A673 (cell line): Measurements from ENCODE around the gene TRIM8. TPM values are rescaled to one million over a fixed set of nuclear protein-coding genes. Genes with fewer than 3 reads are reported as not detected.
A peak's percentile ranks its signal among the peaks of the same experiment; 100 is the strongest.

ENCODE experiments used
- BruUV-seq: library from RNA; stranded (reverse); fragments of 400-500 nt; replicated peaks from 2 replicates; lab custom pipeline; 2021; lab: Mats Ljungman, UMichigan
- CTCF ChIA-PET: fragments of 300-600 bp; sonication (Branson Sonifier 250); formaldehyde crosslinking; loops from one replicate; lab custom pipeline; 2022; ENCODE audit warnings: antibody characterized with exemption; lab: Charles Lee
- POLR2A ChIA-PET: fragments of 300-600 bp; sonication (Branson Sonifier 250); formaldehyde crosslinking; loops from one replicate; lab custom pipeline; 2022; ENCODE audit warnings: antibody characterized with exemption; ENCODE audit not compliant: low non-redundant PET; lab: Charles Lee
- DNase-seq: peaks from one replicate; pipeline ENCODE4 v3.0.0-alpha.2; 2015; ENCODE audit warnings: low spot score
- H3K27ac ChIP-seq: fragments of 200-600 bp; sonication (generic); 2 replicates; pipeline ENCODE4 v1.5.1; 2016; ENCODE audit warnings: mixed run types, low read depth, mild to moderate bottlenecking, mixed read lengths, antibody characterized with exemption, low read length; ENCODE audit not compliant: poor library complexity, severe bottlenecking
- H3K27me3 ChIP-seq: fragments of 200-600 bp; sonication (generic); replicated peaks from 2 replicates; pipeline ENCODE4 v1.6.1; 2017; ENCODE audit warnings: mixed run types, low read depth, mild to moderate bottlenecking, mixed read lengths, antibody characterized with exemption, low read length; ENCODE audit not compliant: insufficient read depth, poor library complexity
- H3K36me3 ChIP-seq: fragments of 200-600 bp; sonication (generic); 2 replicates; pipeline ENCODE4 v1.6.1; 2016; ENCODE audit warnings: mixed run types, mild to moderate bottlenecking, mixed read lengths, antibody characterized with exemption, low read length; ENCODE audit not compliant: insufficient read depth, poor library complexity, severe bottlenecking
- H3K4me1 ChIP-seq: fragments of 200-600 bp; sonication (generic); 2 replicates; pipeline ENCODE4 v1.6.1; 2017; ENCODE audit warnings: mixed run types, mild to moderate bottlenecking, mixed read lengths, antibody characterized with exemption, low read length; ENCODE audit not compliant: insufficient read depth, poor library complexity, severe bottlenecking
- H3K4me3 ChIP-seq: fragments of 200-600 bp; sonication (generic); 2 replicates; pipeline ENCODE4 v1.5.1; 2016; ENCODE audit warnings: low read depth, mixed run types, mild to moderate bottlenecking, mixed read lengths, low read length; ENCODE audit not compliant: poor library complexity, severe bottlenecking
- H3K9me3 ChIP-seq: fragments of 200-600 bp; sonication (generic); 2 replicates; pipeline ENCODE4 v1.6.1; 2016; ENCODE audit warnings: mixed run types, low read depth, mild to moderate bottlenecking, mixed read lengths, antibody characterized with exemption, low read length; ENCODE audit not compliant: poor library complexity, severe bottlenecking
- CTCF ChIP-seq: fragments of 300-800, 200-600 bp; sonication (generic); conservative IDR thresholded peaks from 2 replicates; pipeline ENCODE4 v1.5.1; 2017; ENCODE audit warnings: low read depth, mild to moderate bottlenecking, antibody characterized with exemption, low read length, moderate library complexity, mixed read lengths
- EZH2 ChIP-seq: fragments of 200-600 bp; sonication (generic); IDR thresholded peaks from 2 replicates; pipeline ENCODE4 v1.6.1; 2017; ENCODE audit warnings: borderline replicate concordance, low read depth, mild to moderate bottlenecking, mixed read lengths, antibody characterized with exemption, low read length; ENCODE audit not compliant: poor library complexity, severe bottlenecking
- intact Hi-C: fragments of 100-400 bp; cut with micrococcal nuclease; formaldehyde crosslinking; loops from one replicate; pipeline ENCODE4 v1.10.0; 2022; ENCODE audit not compliant: unreplicated experiment
- total RNA-seq: library from RNA; stranded (reverse); gene quantifications from 2 replicates; pipeline ENCODE4 v1.2.3, GENCODE V29; 2021

Gene TRIM8
- total RNA-seq, 1 experiment from 2014 or later, result 29.4 TPM

DNA sequence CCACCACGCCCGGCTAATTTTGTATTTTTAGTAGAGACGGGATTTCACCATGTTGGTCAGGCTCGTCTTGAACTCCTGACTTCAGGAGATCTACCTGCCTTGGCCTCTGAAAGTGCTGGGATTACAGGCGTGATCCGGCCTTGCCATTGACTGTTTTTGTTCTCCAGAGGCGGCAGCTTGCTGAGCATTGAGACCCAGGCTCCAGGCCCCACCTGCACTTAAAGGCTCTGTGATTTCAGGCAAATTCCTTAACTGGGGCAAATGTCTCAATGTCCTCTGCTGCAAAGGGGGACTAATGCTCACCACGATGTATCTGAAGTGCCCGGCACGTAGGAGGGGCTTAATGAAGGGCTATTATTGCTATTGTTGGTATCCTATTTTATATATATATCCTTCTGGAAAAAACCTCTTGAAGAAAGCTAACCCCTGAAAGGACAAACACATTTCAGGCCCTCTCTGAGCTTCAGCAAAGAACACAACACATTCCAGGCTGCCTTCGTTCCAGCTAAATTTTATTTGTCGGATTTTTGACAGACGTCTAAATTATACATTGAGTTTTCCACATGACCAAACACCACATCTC is 29.0 kb downstream of the TRIM8 start:
- intact Hi-C loops, result no loop called here
- no peak overlapping the region for H3K27ac ChIP-seq
- no peak overlapping the region for H3K4me3 ChIP-seq
- POLR2A ChIA-PET, result no interaction called here
- H3K9me3 ChIP-seq, result no peaks in the 10 kb centered on the region
- no TSS peak for BruUV-seq
- H3K27me3 ChIP-seq, result no peaks in the 10 kb centered on the region
- CTCF ChIA-PET, result no interaction called here
- H3K36me3 ChIP-seq, result no peaks in the 10 kb centered on the region
- DNase-seq, result no peak
- no peak for TF ChIP-seq CTCF
- no peak for TF ChIP-seq EZH2
- H3K4me1 ChIP-seq, result peaks cover 10% of the 10 kb centered on the region

DNA sequence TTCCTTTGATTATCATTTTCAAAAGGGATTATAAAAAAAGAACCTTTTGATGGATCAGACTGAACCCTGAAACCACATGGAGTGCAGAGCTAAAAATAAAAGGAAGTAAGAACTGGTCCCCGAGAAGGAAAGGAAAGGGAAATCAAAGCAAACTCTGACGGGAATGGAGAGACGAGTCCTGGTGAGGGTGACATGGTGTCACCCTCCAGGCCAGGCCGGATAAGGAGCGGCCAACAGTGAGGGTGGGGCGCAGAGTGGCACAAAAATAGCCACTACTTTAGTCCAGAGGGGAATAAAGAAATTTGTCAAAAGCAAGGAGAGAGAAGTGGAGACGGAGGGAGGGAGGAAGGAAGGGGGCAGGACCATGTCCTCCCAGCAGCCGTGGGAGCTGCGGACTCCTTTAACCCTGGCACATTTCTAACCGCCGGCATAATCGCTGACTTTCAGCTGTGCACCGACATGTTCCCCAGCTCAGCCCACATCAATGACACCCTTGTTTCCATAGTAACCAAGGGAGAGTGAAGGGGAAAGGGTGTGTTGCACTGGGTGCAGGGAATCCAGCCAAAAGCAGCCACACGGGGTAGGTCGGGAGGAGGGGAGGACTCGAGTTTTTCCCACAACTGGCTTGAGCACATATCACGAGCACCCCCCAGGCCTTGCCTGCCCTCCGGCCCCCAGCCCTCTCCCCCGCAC is 29.7 kb downstream of the TRIM8 start:
- peak; percentile 36 for DNase-seq
- CTCF ChIA-PET, result no interaction called here
- Histone ChIP-seq H3K4me1 (peaks cover 10% of the 10 kb centered on the region), H3K27me3 (no peaks in the 10 kb centered on the region), H3K36me3 (no peaks in the 10 kb centered on the region), H3K9me3 (no peaks in the 10 kb centered on the region), H3K27ac (no peak overlapping the region), H3K4me3 (no peak overlapping the region)
- no TSS peak for BruUV-seq
- POLR2A ChIA-PET, result no interaction called here
- TF ChIP-seq EZH2, result no peak
- TF ChIP-seq CTCF, result no peak
- intact Hi-C loops, result no loop called here

DNA sequence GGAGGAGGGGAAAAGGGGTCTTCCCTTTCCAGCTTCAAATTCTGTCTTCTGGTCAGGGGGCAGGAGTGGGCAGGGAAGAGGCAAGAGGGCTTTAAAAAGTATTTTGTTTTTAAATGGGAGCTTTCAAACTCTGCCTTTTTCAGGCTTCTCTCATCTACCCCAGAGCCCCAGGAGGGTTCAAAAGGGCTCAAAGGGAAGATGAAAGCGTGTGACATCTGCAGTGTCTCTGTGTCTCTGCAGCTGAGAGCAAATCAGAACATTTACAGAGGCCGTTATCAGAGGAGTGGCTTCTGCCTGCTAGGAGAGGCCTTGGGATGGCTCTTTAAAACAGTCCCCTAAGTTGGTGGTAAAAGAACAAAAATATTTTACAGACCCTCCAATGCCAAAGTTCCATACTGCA is 30.3 kb downstream of the TRIM8 start:
- no peaks in the 10 kb centered on the region for H3K27me3 ChIP-seq
- TF ChIP-seq CTCF (no peak), EZH2 (no peak)
- H3K4me3 ChIP-seq, result no peak overlapping the region
- ChIA-PET CTCF (no interaction called here), POLR2A (no interaction called here)
- peaks cover 10% of the 10 kb centered on the region for H3K4me1 ChIP-seq
- no peaks in the 10 kb centered on the region for H3K9me3 ChIP-seq
- BruUV-seq, result no TSS peak
- intact Hi-C loops, result no loop called here
- H3K27ac ChIP-seq, result no peak overlapping the region
- no peaks in the 10 kb centered on the region for H3K36me3 ChIP-seq
- no peak for DNase-seq
